DMS114 treated with DMSO at 0.1 percent for 48 hours (cell line): Measurements from ENCODE around the gene LYSMD4.

Source experiments
- DNase-seq: peaks from one replicate; lab custom pipeline; 2025; ENCODE audit not compliant: unreplicated experiment; lab: John Stamatoyannopoulos, UW

The LYSMD4 gene

DNA sequence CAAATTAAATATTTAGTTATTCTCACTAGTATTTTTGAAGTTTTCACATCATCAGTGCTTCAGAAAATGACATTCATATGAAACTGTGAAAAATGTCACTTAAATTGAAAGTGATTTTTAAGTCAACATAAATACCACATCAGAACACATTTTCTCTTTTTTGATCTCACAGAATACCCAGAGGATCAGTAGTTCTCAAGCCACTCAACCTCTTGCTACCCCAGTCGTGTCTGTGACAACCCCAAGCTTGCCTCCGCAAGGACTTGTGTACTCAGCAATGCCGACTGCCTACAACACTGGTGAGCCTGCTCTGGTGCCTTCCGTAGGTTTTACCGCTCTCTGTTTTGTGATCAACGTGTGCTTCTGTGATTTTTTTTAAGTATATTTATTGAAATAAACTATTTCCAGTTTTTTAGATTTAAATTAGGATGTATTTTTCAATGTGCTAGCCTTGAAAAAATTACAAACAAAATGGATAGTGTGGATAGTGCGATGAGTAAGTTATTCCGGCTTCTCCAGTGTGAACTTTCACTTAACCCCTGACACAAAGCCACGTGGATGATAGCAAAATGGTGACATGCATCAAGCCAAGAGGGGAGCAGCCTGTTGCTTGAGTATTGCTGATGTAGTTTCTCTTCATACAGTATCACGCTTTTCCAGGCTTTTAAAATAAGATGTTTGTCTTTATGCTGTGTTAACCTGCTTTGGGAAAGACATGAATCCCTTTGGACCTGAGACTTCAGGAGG lies 26.5 kb downstream of the LYSMD4 start:
- DNase-seq = no peak

DNA sequence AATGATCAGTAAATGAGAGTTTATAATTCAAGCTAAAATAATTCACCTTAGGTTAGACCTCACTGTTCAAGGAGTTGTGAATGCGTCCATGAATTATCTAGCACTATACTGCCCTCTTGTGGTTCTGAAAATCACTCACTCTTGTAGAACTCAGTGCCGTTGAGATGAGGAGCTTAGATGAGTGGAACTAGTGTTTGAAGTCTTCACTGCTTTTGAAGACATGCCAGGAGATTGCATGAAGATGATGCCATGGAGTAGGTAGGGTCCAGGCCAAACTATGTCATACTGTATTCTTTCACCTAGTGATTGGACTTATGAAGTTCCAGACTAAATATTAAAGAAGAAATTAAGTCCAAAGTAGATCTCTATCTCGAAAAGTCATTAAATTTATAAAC lies 28.8 kb downstream of the LYSMD4 start:
- DNase-seq = peak; percentile 90

DNA sequence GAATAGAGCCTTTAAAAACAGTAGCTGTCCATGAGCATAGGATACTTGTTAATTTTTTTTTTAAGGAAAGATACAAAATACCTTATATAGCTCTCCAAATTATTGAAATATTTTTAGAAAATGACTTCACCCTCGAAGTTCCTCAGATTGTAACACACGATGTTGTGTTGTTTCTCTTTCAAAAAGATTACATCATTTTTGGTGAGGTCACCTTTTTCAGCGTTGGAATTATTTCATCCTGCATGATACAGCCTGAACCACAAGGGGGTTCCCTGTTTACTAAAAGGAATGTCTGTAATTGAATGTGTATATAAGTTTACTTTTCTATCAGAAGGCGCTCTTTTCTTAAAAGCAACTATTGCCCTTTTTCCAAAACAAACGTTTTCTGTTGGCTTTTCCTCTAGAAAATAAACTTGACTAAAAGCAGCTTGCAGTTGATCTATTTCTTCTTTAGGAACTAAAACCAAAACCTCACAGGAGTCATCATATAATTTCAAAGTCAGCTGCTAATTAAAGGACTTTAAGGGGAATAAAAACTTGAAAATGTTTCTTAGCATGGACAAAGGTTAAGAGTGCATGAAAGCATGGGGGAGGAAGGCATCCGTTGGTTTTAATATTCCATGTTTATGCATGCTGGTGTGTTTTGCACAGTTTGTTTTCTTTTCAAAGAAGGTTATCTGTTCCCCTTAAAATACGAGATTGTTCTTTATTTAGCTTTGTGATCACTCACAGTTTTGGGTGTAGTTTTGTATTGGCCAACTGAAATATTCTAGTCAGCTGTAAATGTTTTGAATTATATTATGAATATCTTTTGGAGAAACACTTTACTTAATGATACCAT lies 29.4 kb downstream of the LYSMD4 start:
- DNase-seq = peak; percentile 46

- peak; percentile 43 for DNase-seq
Observed at GRCh38 chr15:99702895-99703602, 30.2 kb downstream of the LYSMD4 start.

- no peak for DNase-seq
Observed at GRCh38 chr15:99696096-99696495, 37.1 kb downstream of the LYSMD4 start.

GRCh38 chr15:99692825-99693224 lies 40.4 kb downstream of the LYSMD4 start:
- DNase-seq = no peak

DNA sequence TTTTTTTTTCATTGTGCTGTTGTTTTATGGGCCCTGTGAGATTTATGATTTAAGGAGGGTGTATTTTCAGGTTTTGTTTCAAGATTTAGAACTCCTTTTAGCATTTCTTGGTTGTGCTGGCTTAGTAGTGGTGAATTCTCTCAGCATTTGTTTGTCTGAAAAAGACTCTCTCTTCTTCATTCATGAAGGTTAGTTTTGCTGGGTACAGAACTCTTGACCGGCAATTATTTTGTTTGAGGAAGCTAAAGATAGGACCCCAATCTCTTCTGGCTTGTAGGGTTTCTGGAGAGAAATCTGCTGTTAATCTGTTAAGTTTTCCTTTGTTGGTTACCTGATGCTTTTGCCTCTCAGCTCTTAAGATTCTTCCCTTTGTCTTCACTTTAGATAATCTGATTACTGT lies 46.9 kb downstream of the LYSMD4 start:
- DNase-seq = no peak

DNA sequence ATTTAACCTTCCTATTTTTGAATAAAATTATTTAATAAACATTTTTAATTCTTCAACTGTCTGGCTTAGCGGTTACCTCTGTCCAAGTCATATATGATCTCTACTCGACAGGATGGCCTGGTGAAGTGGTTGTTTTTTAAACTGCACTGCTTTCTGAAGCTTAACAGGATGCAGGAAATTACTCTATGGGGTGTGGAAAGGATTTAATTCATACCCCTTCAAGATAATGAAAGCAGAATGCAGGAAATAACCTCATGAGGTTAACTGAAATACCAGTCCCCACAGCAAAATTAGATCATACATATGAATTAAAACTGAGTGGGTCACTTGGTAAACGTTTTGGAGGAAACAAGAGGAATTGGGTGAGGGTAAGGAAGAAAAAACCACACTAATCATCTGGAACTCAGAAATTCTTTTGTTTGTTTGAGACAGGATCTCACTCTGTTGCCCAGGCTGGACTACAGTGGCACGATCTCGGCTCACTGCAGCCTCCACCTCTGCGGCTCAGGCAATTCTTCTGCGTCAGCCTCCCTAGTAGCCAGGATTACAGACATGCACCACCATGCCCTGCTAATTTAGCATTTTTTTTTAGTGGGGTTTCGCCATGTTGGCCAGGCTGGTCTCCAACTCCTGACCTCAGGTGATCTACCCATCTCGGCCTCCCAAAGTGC lies 50.1 kb downstream of the LYSMD4 start:
- DNase-seq = no peak

DNA sequence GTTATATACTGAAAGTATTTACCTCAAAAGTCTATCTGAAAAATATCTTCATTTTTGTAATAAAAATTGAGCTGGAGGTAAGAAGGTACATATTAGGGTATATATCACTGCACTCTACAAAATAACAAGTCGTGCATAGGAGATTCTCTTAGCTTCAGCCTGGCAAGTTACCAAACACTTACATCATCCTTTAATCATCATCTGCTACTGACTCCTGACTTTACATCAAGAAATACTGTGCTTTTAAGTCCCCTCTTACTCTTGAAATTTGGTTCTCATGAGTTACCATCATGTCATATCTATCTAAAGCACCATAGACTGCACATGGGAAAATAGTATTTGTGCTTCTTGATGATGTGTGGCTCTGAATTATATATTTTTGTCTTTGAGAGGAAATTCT lies 50.8 kb downstream of the LYSMD4 start:
- DNase-seq = no peak

DNA sequence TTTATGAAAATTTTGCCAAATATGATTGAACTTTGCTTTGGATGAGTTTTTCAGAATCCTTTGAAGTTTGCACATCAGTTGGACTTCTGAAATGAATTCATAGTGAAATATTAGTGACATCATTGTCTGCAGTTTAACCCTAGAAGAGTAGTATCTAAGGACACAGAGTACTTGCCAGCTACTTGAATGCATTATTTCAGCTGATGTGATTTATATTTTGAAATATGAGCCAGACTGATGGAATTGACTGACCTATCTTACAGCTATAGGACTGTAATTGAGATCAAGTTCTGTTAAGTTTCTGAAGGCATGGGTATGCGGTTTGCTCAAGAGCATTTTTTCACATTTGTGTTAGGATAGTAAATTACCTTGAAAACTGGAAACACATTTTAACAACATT lies 51.2 kb downstream of the LYSMD4 start:
- no peak for DNase-seq

DNA sequence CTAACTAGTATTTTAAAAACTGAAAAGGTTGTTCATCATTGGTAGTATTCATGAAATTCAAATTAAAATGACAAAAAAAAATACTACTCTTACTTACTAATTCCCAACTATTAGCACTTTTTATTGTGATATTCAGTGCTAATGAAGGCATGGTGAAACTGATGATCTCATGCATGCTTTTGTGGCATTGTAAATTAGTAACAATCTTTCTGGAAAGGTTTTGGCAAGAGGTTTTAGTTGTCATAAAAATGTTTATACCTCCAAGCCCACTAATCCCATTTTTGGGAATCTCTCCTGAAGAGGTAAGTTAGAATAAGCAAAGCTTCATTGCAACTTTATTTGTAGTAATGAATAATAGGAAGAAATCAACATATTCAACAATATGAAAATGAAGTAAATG lies 53.0 kb downstream of the LYSMD4 start:
- DNase-seq = no peak

GRCh38 chr15:99677540-99678134 lies 55.6 kb downstream of the LYSMD4 start:
- no peak for DNase-seq
